Neutrophil (primary cell): Measurements from ENCODE around the gene NDUFA11.

Experiments used
- H3K27ac ChIP-seq: fragments of 200-600 bp; sonication (generic); 2 replicates; pipeline ENCODE4 v1.5.1; 2016; ENCODE audit warnings: mild to moderate bottlenecking, moderate library complexity
- H3K27me3 ChIP-seq: fragments of 200-600 bp; sonication (generic); 2 replicates; pipeline ENCODE4 v1.6.0; 2016; ENCODE audit warnings: mild to moderate bottlenecking
- H3K36me3 ChIP-seq: fragments of 200-600 bp; sonication (generic); 2 replicates; pipeline ENCODE4 v1.5.1; 2017
- H3K4me1 ChIP-seq, 2 experiments: fragments of 200-600 bp in 1 of 2; sonication (generic) in 1 of 2; 1 replicate in 1 of 2; 2 replicates in 1 of 2; pipeline versions ENCODE4 v1.5.1 to v1.6.1; 2013 to 2016; ENCODE audit warnings: low read depth in 1 of 2, low read length in 1 of 2, mild to moderate bottlenecking in 1 of 2, moderate library complexity in 1 of 2; ENCODE audit not compliant: control insufficient read depth in 1 of 2, insufficient read depth in 1 of 2
- H3K4me3 ChIP-seq, 2 experiments: fragments of 200-600 bp in 1 of 2; sonication (generic) in 1 of 2; 1 replicate in 1 of 2; 2 replicates in 1 of 2; pipeline ENCODE4 v1.5.1; 2013 to 2016; ENCODE audit warnings: low read depth in 1 of 2, low read length in 1 of 2, mild to moderate bottlenecking in 1 of 2, moderate library complexity in 1 of 2
- H3K9me3 ChIP-seq: fragments of 200-600 bp; sonication (generic); 2 replicates; pipeline ENCODE4 v1.5.1; 2016
- CTCF ChIP-seq: fragments of 200-600 bp; sonication (generic); IDR thresholded peaks from 2 replicates; pipeline ENCODE4 v1.5.1; 2016; ENCODE audit warnings: antibody characterized with exemption

NDUFA11 gene

GRCh38 chr19:5870986-5871394 lies 32.6 kb downstream of the NDUFA11 start:
- H3K36me3 ChIP-seq: no peaks in the 10 kb centered on the region
- no peaks in the 10 kb centered on the region for H3K27me3 ChIP-seq
- no peak for TF ChIP-seq CTCF
- no peaks in the 10 kb centered on the region for H3K9me3 ChIP-seq
- no peak overlapping the region for H3K27ac ChIP-seq
- H3K4me1 ChIP-seq: no peaks in the 10 kb centered on the region
- H3K4me3 ChIP-seq: no peak overlapping the region

GRCh38 chr19:5867201-5868136 lies 36.1 kb downstream of the NDUFA11 start:
- Histone ChIP-seq H3K4me3 (no peak overlapping the region), H3K4me1 (no peaks in the 10 kb centered on the region), H3K9me3 (no peaks in the 10 kb centered on the region), H3K36me3 (no peaks in the 10 kb centered on the region), H3K27ac (no peak overlapping the region), H3K27me3 (no peaks in the 10 kb centered on the region)
- no peak for TF ChIP-seq CTCF

- H3K36me3 ChIP-seq: no peaks in the 10 kb centered on the region
- no peak overlapping the region for H3K27ac ChIP-seq
- no peaks in the 10 kb centered on the region for H3K4me1 ChIP-seq
- H3K9me3 ChIP-seq: no peaks in the 10 kb centered on the region
- no peak for TF ChIP-seq CTCF
- H3K4me3 ChIP-seq: no peak overlapping the region
- no peaks in the 10 kb centered on the region for H3K27me3 ChIP-seq
These were observed 37.8 kb downstream of the NDUFA11 start for GRCh38 chr19:5865772-5866171.

GRCh38 chr19:5864725-5865486 lies 38.7 kb downstream of the NDUFA11 start:
- TF ChIP-seq CTCF: no peak
- Histone ChIP-seq H3K27me3 (no peaks in the 10 kb centered on the region), H3K27ac (no peak overlapping the region), H3K4me3 (no peak overlapping the region), H3K9me3 (no peaks in the 10 kb centered on the region), H3K36me3 (no peaks in the 10 kb centered on the region), H3K4me1 (no peaks in the 10 kb centered on the region)

- Histone ChIP-seq H3K36me3 (no peaks in the 10 kb centered on the region), H3K4me1 (no peaks in the 10 kb centered on the region), H3K9me3 (no peaks in the 10 kb centered on the region), H3K4me3 (no peak overlapping the region), H3K27me3 (no peaks in the 10 kb centered on the region), H3K27ac (no peak overlapping the region)
- TF ChIP-seq CTCF: no peak
These were observed 39.4 kb downstream of the NDUFA11 start for GRCh38 chr19:5864013-5864720.
